PC-9 (cell line): Measurements from ENCODE around the gene CAB39L. TPM values are rescaled to one million over a fixed set of nuclear protein-coding genes. Genes with fewer than 3 reads are reported as not detected.

Experiments
- BruUV-seq: library from RNA; stranded (reverse); fragments of 400-500 nt; replicated peaks from 2 replicates; lab custom pipeline; 2021; lab: Mats Ljungman, UMichigan
- CTCF ChIA-PET: fragments of 300-600 bp; sonication (Branson Sonifier 250); formaldehyde crosslinking; loops from one replicate; lab custom pipeline; 2022; ENCODE audit warnings: antibody characterized with exemption; lab: Charles Lee
- POLR2A ChIA-PET: fragments of 300-600 bp; sonication (Branson Sonifier 250); formaldehyde crosslinking; loops from one replicate; lab custom pipeline; 2022; ENCODE audit warnings: antibody characterized with exemption; ENCODE audit not compliant: unreplicated experiment; lab: Charles Lee
- DNase-seq, 2 experiments: peaks; one replicate each; pipeline versions ENCODE4 v3.0.0 to v3.0.0-alpha.2; 2015 to 2022; ENCODE audit warnings: mixed read lengths in 1 of 2
- H2AFZ ChIP-seq: fragments of 200-600 bp; sonication (generic); 2 replicates; pipeline ENCODE4 v1.8.1; 2017; ENCODE audit warnings: antibody characterized with exemption
- H3F3A ChIP-seq: fragments of 200-600 bp; sonication (generic); 2 replicates; pipeline ENCODE4 v1.8.1; 2017; ENCODE audit warnings: antibody characterized with exemption, mild to moderate bottlenecking, low read depth; ENCODE audit not compliant: insufficient read depth
- H3K27ac ChIP-seq: fragments of 200-600 bp; sonication (generic); 2 replicates; pipeline ENCODE4 v1.6.1; 2016; ENCODE audit warnings: mixed run types
- H3K27me3 ChIP-seq: fragments of 200-600 bp; sonication (generic); 2 replicates; pipeline ENCODE4 v1.6.1; 2016; ENCODE audit warnings: low read depth, mixed run types; ENCODE audit not compliant: insufficient read depth
- H3K36me3 ChIP-seq: fragments of 200-600 bp; sonication (generic); 2 replicates; pipeline ENCODE4 v1.6.1; 2016; ENCODE audit warnings: low read depth, mixed run types
- H3K4me1 ChIP-seq: fragments of 200-600 bp; sonication (generic); replicated peaks from 2 replicates; pipeline ENCODE4 v1.6.1; 2016; ENCODE audit warnings: mixed run types; ENCODE audit not compliant: insufficient read depth
- H3K4me2 ChIP-seq: fragments of 200-600 bp; sonication (generic); 2 replicates; pipeline ENCODE4 v1.6.1; 2017; ENCODE audit warnings: mixed run types
- H3K4me3 ChIP-seq: fragments of 200-600 bp; sonication (generic); 2 replicates; pipeline ENCODE4 v1.6.1; 2016; ENCODE audit warnings: mixed run types
- H3K79me2 ChIP-seq: fragments of 200-600 bp; sonication (generic); 2 replicates; pipeline ENCODE4 v1.6.1; 2017; ENCODE audit warnings: low read depth, mixed run types
- H3K9me2 ChIP-seq: fragments of 200-600 bp; sonication (generic); 2 replicates; pipeline ENCODE4 v1.8.1; 2017; ENCODE audit warnings: mild to moderate bottlenecking; ENCODE audit not compliant: insufficient read depth
- H3K9me3 ChIP-seq: fragments of 200-600 bp; sonication (generic); 2 replicates; pipeline ENCODE4 v1.8.1; 2016; ENCODE audit warnings: low read depth; ENCODE audit not compliant: insufficient read depth
- H4K20me1 ChIP-seq: fragments of 200-600 bp; sonication (generic); 2 replicates; pipeline ENCODE4 v1.8.1; 2017; ENCODE audit not compliant: insufficient read depth
- CTCF ChIP-seq: fragments of 200-600 bp; sonication (generic); conservative IDR thresholded peaks from 2 replicates; pipeline ENCODE4 v1.6.1; 2017; ENCODE audit warnings: mixed run types, antibody characterized with exemption, mild to moderate bottlenecking, moderate library complexity
- EZH2 ChIP-seq: fragments of 200-600 bp; sonication (generic); IDR thresholded peaks from 2 replicates; pipeline ENCODE4 v1.8.0; 2017; ENCODE audit warnings: antibody characterized with exemption, low read depth
- intact Hi-C: fragments of 100-400 bp; cut with micrococcal nuclease; formaldehyde crosslinking; loops from one replicate; pipeline ENCODE4 v1.10.0; 2022; ENCODE audit not compliant: unreplicated experiment
- total RNA-seq: library from RNA; stranded (reverse); gene quantifications from 2 replicates; pipeline ENCODE4 v1.2.3, GENCODE V29; 2021

The CAB39L gene
- total RNA-seq, 1 experiment from 2014 or later, result 10.7 TPM

DNA sequence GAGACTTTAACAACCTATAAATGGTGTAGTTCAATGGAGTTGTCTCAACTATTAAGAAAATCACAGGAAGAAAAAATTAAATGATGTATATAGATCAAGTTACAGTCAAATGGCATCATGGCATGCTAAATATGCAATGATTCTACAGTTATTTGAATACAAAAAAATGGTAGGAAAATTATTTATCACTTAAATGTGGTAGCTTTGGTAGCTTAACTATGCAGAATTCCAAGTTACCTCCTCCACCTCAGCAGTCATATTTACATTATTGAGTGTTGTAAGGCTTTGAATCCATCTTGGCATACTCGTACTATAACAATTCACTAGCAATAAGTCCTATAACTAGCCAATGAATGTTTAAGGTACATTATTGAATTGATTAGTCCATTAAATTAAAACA, 36.8 kb downstream of the CAB39L start:
- Histone ChIP-seq H3K4me3 (no peak overlapping the region), H4K20me1 (no peaks in the 10 kb centered on the region), H3K27me3 (no peaks in the 10 kb centered on the region), H3K36me3 (no peaks in the 10 kb centered on the region), H3K79me2 (no peaks in the 10 kb centered on the region), H3K9me2 (0 out of 2 replicates have a peak, but pooled peaks cover 3% of the 10 kb centered on the region), H3K4me1 (peaks cover under 1% of the 10 kb centered on the region; the same call in 1 of the 2 replicates), H3F3A (no peaks in the 10 kb centered on the region), H2AFZ (no peak overlapping the region), H3K27ac (no peak overlapping the region), H3K9me3 (no peaks in the 10 kb centered on the region), H3K4me2 (no peak overlapping the region)
- DNase-seq, result no peak
- no TSS peak for BruUV-seq
- POLR2A ChIA-PET, result no interaction called here
- intact Hi-C loops, result no loop called here
- no peak for TF ChIP-seq CTCF
- TF ChIP-seq EZH2, result no peak
- CTCF ChIA-PET, result no interaction called here

DNA sequence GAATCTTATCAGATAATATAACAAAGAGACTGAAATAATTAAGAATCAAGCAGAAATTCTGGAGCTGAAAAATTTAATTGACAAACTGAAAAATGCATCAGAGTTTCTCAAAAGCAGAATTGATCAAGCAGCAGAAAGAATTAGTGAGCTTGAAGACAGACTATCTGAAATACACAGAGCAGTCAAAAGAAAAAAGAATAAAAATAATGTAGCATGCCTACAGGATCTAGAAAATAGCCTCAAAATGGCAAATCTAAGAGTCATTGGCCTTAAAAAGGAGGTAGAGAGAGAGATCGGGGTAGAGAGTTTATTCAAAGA, 39.2 kb downstream of the CAB39L start:
- CTCF ChIA-PET, result no interaction called here
- Histone ChIP-seq H3K4me2 (no peak overlapping the region), H3K4me1 (peaks cover 24% of the 10 kb centered on the region), H3F3A (peaks cover 13% of the 10 kb centered on the region; the same call in 1 of the 2 replicates), H2AFZ (no peak overlapping the region), H3K27ac (no peak overlapping the region), H4K20me1 (no peaks in the 10 kb centered on the region), H3K36me3 (no peaks in the 10 kb centered on the region), H3K79me2 (no peaks in the 10 kb centered on the region), H3K9me2 (0 out of 2 replicates have a peak, but pooled peaks cover 3% of the 10 kb centered on the region), H3K4me3 (no peak overlapping the region), H3K27me3 (no peaks in the 10 kb centered on the region), H3K9me3 (no peaks in the 10 kb centered on the region)
- TF ChIP-seq EZH2 (no peak), CTCF (no peak)
- intact Hi-C loops, result no loop called here
- BruUV-seq, result no TSS peak
- POLR2A ChIA-PET, result no interaction called here
- no peak for DNase-seq

GRCh38 chr13:49403996-49404702, 39.7 kb downstream of the CAB39L start:
- CTCF ChIA-PET, result no interaction called here
- DNase-seq, result no peak
- no peaks in the 10 kb centered on the region for H3K36me3 ChIP-seq
- 0 out of 2 replicates have a peak, but pooled peaks cover 3% of the 10 kb centered on the region for H3K9me2 ChIP-seq
- no peaks in the 10 kb centered on the region for H4K20me1 ChIP-seq
- POLR2A ChIA-PET, result no interaction called here
- H3K4me2 ChIP-seq, result no peak overlapping the region
- TF ChIP-seq CTCF, result no peak
- no peak for TF ChIP-seq EZH2
- no peak overlapping the region for H2AFZ ChIP-seq
- H3K4me1 ChIP-seq, result peaks cover 29% of the 10 kb centered on the region
- no peaks in the 10 kb centered on the region for H3K27me3 ChIP-seq
- intact Hi-C loops, result no loop called here
- no TSS peak for BruUV-seq
- no peak overlapping the region for H3K27ac ChIP-seq
- H3F3A ChIP-seq, result peaks cover 17% of the 10 kb centered on the region; the same call in 1 of the 2 replicates
- no peak overlapping the region for H3K4me3 ChIP-seq
- 0 out of 2 replicates have a peak, but pooled peaks cover under 1% of the 10 kb centered on the region for H3K79me2 ChIP-seq
- no peaks in the 10 kb centered on the region for H3K9me3 ChIP-seq
